Upper lobe of left lung (tissue), 4 donors: Measurements from ENCODE around the gene EDNRB.

Experiments used
- CTCF ChIP-seq, 6 experiments: fragments of 450-650 bp in 4 of 6; fragments of 200-600 bp in 2 of 6; sonication (generic) in 2 of 6; IDR thresholded peaks; one replicate each; pipeline ENCODE4 v1.5.1; 2016 to 2019; ENCODE audit warnings: antibody characterized with exemption in 6 of 6
- EP300 ChIP-seq, 4 donors: sonication (generic); formaldehyde crosslinking; IDR thresholded peaks; one replicate each; pipeline ENCODE4 v1.5.1; 2017; ENCODE audit warnings: antibody characterized with exemption in 4 of 4, control low read depth in 2 of 4
- POLR2A ChIP-seq, 4 donors: fragments of 450-650 bp; IDR thresholded peaks; one replicate each; pipeline ENCODE4 v1.5.1; 2016 to 2017; ENCODE audit warnings: antibody characterized with exemption in 4 of 4, mild to moderate bottlenecking in 2 of 4
- POLR2AphosphoS5 ChIP-seq, 2 donors: sonication (generic); formaldehyde crosslinking; IDR thresholded peaks; one replicate each; pipeline ENCODE4 v1.5.1; 2017; ENCODE audit warnings: antibody characterized with exemption in 2 of 2

GRCh38 chr13:77919921-77920294 lies 1.3 kb upstream of the EDNRB start:
- TF ChIP-seq CTCF (IDR thresholded peaks at IDR 0.05) (no peak), EP300 (IDR thresholded peaks at IDR 0.05) (no peak), POLR2A (IDR thresholded peaks at IDR 0.05) (no peak), POLR2AphosphoS5 (IDR thresholded peaks at IDR 0.05) (no peak)
